Central memory CD8-positive, alpha-beta T cell (primary cell): ENCODE data around the gene CHST3.
"Not testable (repeated sequence)": the region's sequence is repeated elsewhere in the genome, so short reads cannot be mapped to it uniquely, and the experiment has no call there.

Experiments used
- ATAC-seq: fragments of 150-1000 bp; cut with Tn5 transposase; replicated peaks from 2 replicates; pipeline ENCODE4 v1.10.0; 2022; ENCODE audit warnings: mild to moderate bottlenecking, moderate FRiP score, moderate number of reproducible peaks; ENCODE audit not compliant: poor library complexity, severe bottlenecking; ENCODE audit errors: extremely low read depth
- DNase-seq, 2 donors: peaks; one replicate each; pipeline ENCODE4 v3.0.0; 2021; ENCODE audit warnings: low spot score in 2 of 2
- H3K27ac Mint-ChIP-seq: one replicate; pipeline ENCODE4 v1.8.0; 2022; ENCODE audit warnings: low read depth, mild to moderate bottlenecking, moderate library complexity, mixed read lengths
- H3K27me3 Mint-ChIP-seq: one replicate; pipeline ENCODE4 v1.8.0; 2022; ENCODE audit warnings: mixed read lengths
- H3K36me3 Mint-ChIP-seq: one replicate; pipeline ENCODE4 v1.8.0; 2022; ENCODE audit warnings: mild to moderate bottlenecking, moderate library complexity, mixed read lengths; ENCODE audit not compliant: insufficient read depth
- H3K4me1 Mint-ChIP-seq: one replicate; pipeline ENCODE4 v1.8.0; 2022; ENCODE audit warnings: mixed read lengths
- H3K4me3 Mint-ChIP-seq: one replicate; pipeline ENCODE4 v1.8.0; 2022; ENCODE audit warnings: mild to moderate bottlenecking, moderate library complexity, mixed read lengths
- H3K9me3 Mint-ChIP-seq: one replicate; pipeline ENCODE4 v1.8.0; 2022; ENCODE audit warnings: mixed read lengths

CHST3 gene

GRCh38 chr10:71971769-71972555 lies 7.8 kb downstream of the CHST3 start:
- peaks cover 6% of the 10 kb centered on the region for H3K4me1 Mint-ChIP-seq

DNA sequence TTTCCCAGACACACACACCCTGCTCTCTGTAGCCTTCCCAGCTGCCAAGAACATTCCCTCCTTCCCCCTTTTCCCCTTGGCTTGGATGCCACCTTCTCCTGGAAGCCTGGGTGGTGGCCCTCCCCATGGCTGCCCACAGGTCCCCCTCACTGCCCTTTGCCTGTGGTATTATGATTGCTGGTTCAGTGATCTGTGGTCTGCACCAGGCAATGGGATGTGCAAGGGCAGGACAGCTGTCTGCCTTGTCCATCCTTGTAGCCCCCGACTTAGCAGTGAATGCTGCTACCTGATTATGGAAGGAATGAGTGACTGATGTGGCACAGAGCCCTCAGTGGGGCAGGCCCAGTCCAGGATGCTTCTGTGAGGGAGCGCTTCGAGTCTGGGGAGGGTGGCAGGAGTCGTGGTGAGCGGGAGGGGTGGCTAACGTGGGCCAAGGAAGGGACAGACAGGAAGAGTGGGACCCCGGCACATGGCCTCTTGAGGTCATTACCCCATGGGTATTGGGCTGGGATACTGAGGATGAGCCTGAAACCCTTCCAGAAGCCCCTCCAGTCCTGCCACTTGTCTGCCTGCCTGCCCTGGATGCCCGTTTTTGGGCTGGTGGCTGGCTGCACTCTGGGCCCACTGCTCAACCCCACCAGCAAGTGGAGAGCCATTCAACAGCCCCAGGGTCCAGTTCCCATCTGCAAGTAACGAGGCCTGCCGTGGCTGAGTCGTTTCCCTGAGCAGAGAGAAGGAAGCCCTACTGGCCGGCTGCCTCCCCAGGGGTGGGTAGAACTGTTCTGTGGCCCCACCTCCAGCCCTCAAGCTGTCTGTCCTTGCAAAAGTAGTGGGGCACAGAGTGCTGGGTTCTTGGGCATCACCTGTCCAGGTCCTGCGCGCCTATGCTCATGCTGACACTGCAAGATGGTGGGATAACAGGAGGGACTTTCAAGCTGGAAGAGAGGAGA lies 8.8 kb downstream of the CHST3 start:
- ATAC-seq (no peak), DNase-seq (no peak)
- H3K36me3 Mint-ChIP-seq = no peaks in the 10 kb centered on the region
- no peaks in the 10 kb centered on the region for H3K9me3 Mint-ChIP-seq
- no peak overlapping the region for H3K27ac Mint-ChIP-seq
- peaks cover 6% of the 10 kb centered on the region for H3K4me1 Mint-ChIP-seq
- H3K4me3 Mint-ChIP-seq = no peak overlapping the region
- H3K27me3 Mint-ChIP-seq = peaks cover 36% of the 10 kb centered on the region

More at GRCh38 chr10:71971769-71972555, 7.8 kb downstream of the CHST3 start:
- no peak overlapping the region for H3K4me3 Mint-ChIP-seq
- no peaks in the 10 kb centered on the region for H3K9me3 Mint-ChIP-seq
- H3K36me3 Mint-ChIP-seq = no peaks in the 10 kb centered on the region
- no peak overlapping the region for H3K27ac Mint-ChIP-seq
- H3K27me3 Mint-ChIP-seq = peaks cover 46% of the 10 kb centered on the region
- ATAC-seq (no peak), DNase-seq (no peak)

DNA sequence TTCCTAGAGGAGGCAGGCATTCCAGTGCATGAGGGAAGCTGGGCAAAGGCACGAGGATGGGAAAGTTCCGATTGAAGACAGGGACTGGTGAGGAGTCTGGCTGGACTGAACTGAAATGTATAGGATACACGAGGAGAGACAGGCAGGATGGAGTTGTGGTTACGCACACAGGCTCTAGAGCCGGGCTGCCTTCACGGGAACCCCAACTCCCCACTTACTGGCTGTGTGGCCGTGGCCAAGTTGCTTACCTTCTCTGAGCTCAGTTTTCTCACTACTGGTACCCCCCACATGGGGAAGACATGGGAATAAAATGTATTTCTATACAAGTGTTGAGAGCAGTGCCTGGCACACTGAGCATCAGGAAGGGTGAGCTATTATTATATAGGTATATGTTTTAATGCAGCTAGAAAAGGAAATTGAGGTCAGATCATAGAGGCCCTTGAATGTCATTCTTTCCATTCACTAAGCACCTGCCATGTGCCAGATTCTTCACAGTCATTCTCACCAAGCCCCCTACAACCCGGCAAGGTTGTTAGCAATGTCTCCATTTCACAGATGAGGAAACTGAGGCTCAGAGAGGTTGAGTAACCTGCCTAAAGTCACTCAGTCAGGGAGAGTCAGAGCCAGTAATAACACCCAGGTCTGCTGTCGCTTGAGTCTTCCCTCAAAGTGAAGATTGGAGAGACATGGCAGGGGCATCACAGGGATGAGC lies 9.7 kb downstream of the CHST3 start:
- no peak for ATAC-seq
- peaks cover 28% of the 10 kb centered on the region for H3K27me3 Mint-ChIP-seq
- no peak overlapping the region for H3K4me3 Mint-ChIP-seq

GRCh38 chr10:71974489-71975021 lies 10.4 kb downstream of the CHST3 start:
- ATAC-seq (no peak), DNase-seq (no peak)
- Mint-ChIP-seq H3K27ac (no peak overlapping the region), H3K9me3 (no peaks in the 10 kb centered on the region), H3K4me1 (peaks cover 6% of the 10 kb centered on the region), H3K4me3 (no peak overlapping the region), H3K36me3 (no peaks in the 10 kb centered on the region), H3K27me3 (peaks cover 33% of the 10 kb centered on the region)

More for the DNA sequence above, 9.7 kb downstream of the CHST3 start:
- Mint-ChIP-seq H3K36me3 (no peaks in the 10 kb centered on the region), H3K9me3 (no peaks in the 10 kb centered on the region), H3K4me1 (peaks cover 6% of the 10 kb centered on the region), H3K27ac (no peak overlapping the region)
- no peak for DNase-seq

DNA sequence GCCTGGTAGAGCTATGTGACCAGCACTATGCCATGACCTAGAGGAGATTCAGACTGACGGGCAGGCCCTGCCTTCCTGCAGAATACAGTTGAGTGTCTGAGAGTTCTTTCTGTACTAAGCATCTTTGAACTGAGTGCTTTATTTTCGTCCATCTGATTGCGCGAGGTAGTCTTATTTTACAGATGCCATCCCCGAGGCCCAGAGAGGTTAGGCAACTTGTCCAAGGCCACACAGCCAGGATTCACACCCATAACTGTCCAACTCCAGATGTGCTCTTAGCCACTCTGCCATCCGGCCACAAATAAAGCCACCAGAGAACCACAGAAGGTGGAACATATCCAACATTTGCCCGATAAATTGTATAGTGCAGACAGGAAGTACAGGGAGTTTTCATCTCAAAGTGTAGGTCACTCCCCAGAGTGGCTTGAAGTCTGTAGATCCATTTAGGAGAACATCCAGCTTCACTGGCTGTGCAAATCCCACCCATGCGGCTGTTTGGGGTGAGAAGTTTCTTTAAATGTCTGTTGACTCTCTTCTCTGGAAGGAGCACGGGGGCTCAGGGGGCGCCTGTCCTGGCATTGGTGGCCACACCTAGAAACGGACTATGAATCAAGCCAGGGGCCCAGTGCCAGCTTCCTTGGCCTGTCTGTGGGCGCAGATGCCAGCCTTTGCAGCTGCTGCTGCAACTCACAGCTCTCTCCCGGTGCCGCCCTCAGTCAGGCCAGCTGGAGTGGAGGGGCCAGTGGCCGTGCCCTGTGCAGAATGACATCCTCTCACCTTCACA lies 11.1 kb downstream of the CHST3 start:
- peaks cover 6% of the 10 kb centered on the region for H3K4me1 Mint-ChIP-seq

GRCh38 chr10:71975871-71976725 lies 11.9 kb downstream of the CHST3 start:
- H3K27me3 Mint-ChIP-seq = peaks cover 35% of the 10 kb centered on the region
- no peaks in the 10 kb centered on the region for H3K36me3 Mint-ChIP-seq
- H3K9me3 Mint-ChIP-seq = no peaks in the 10 kb centered on the region
- ATAC-seq (no peak), DNase-seq (no peak)
- H3K4me1 Mint-ChIP-seq = peaks cover 6% of the 10 kb centered on the region
- no peak overlapping the region for H3K4me3 Mint-ChIP-seq
- H3K27ac Mint-ChIP-seq = no peak overlapping the region

More for the DNA sequence above, 11.1 kb downstream of the CHST3 start:
- Mint-ChIP-seq H3K27ac (no peak overlapping the region), H3K27me3 (peaks cover 35% of the 10 kb centered on the region), H3K4me3 (no peak overlapping the region), H3K36me3 (no peaks in the 10 kb centered on the region), H3K9me3 (no peaks in the 10 kb centered on the region)
- DNase-seq (no peak), ATAC-seq (no peak)

DNA sequence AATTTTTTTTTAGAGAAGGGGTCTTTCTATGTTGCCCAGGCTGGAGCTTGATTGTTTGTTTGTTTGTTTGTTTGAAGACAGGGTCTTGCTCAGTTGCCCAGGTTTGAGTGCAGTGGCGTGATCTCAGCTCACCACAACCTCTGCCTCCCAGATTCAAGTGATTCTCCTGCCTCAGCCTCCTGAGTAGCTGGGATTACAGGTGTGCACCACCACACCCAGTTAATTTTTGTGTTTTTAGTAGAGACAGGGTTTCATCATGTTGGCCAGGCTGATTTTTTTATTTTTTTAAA lies 13.4 kb downstream of the CHST3 start:
- not testable (repeated sequence) for DNase-seq, H3K4me3 Mint-ChIP-seq, H3K36me3 Mint-ChIP-seq

GRCh38 chr10:71978476-71978875 lies 14.3 kb downstream of the CHST3 start:
- no peak for DNase-seq
- H3K9me3 Mint-ChIP-seq = no peaks in the 10 kb centered on the region
- peaks cover 13% of the 10 kb centered on the region for H3K27me3 Mint-ChIP-seq
- ATAC-seq = no peak
- H3K4me3 Mint-ChIP-seq = no peak overlapping the region
- H3K36me3 Mint-ChIP-seq = no peaks in the 10 kb centered on the region
- H3K4me1 Mint-ChIP-seq = no peaks in the 10 kb centered on the region
- no peak overlapping the region for H3K27ac Mint-ChIP-seq

More for the DNA sequence above, 13.4 kb downstream of the CHST3 start:
- not testable (repeated sequence) for H3K4me1 Mint-ChIP-seq, H3K9me3 Mint-ChIP-seq, H3K27ac Mint-ChIP-seq, ATAC-seq
- peaks cover 22% of the 10 kb centered on the region for H3K27me3 Mint-ChIP-seq

DNA sequence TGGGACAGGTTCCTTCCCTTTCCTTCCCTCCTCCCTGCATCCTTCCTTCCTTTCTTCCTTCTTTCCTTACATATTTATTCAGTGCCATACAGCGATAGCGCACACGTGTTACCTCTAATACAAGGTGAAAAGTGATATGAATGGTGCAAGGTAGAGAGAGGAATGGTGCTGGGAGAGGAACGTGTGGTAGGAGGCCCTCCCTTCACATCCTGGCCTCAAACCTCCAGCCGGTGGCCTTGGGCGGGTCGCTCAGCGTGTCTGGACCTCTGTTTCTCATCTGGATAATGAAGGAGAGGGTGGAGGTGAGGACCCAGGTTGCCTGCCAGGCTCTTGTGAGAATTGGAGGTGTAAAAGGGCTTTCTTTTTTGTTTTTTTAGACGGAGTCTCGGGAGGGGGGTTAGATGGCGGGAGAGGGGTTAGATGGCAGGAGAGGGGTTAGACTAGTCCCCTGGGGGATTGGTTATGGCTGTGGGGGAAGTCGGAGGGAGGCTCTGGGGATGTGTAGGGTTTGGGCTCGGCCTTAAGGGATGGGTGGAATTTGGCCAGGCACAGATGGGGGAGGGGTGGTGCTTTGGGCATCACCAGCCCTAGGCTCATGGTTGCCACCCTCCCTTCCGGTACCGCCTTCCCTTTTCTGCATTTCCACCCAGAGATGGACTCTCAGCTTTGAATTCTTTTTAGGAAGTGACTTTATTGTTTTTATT lies 14.9 kb downstream of the CHST3 start:
- ATAC-seq = no peak
- H3K27ac Mint-ChIP-seq = no peak overlapping the region
- H3K4me3 Mint-ChIP-seq = no peak overlapping the region
- no peaks in the 10 kb centered on the region for H3K9me3 Mint-ChIP-seq
- H3K4me1 Mint-ChIP-seq = no peaks in the 10 kb centered on the region
- H3K27me3 Mint-ChIP-seq = peaks cover 7% of the 10 kb centered on the region
- H3K36me3 Mint-ChIP-seq = no peaks in the 10 kb centered on the region
- no peak for DNase-seq

DNA sequence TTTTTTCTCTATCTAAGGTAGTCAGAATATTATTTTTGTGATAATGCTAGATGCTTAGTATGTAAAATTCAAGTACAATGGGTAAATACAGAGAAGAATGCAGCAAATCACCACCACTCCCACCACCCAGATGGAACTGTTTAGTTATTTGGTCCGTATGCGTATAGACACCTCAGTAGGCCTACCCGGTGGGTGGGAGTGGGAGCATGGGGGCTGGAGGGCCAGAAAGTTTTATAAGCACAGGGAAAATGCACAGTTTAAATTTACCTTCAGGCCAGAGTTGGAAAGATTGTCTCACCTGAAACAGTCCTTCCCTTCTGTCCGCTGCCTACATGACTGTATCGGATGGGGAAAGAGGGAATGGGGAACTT lies 15.5 kb downstream of the CHST3 start:
- Mint-ChIP-seq H3K27ac (no peak overlapping the region), H3K27me3 (peaks cover 11% of the 10 kb centered on the region), H3K9me3 (no peaks in the 10 kb centered on the region), H3K36me3 (no peaks in the 10 kb centered on the region), H3K4me1 (no peaks in the 10 kb centered on the region), H3K4me3 (no peak overlapping the region)
- ATAC-seq = no peak
- DNase-seq = no peak
